ENCODE data around the gene CUL4A.

CUL4A gene

GRCh38 chr13:113178070-113178895 lies 31.1 kb upstream of the CUL4A start:
- in situ Hi-C loops (cut with HindIII; ENCODE audit: low pct_ligation_motif_present, low pct_unique_long_range_greater_than_20kb, low sequenced_read_pairs) = no loop called here
- no peak for DNase-seq

- in situ Hi-C loops (cut with HindIII; ENCODE audit: low pct_ligation_motif_present, low pct_unique_long_range_greater_than_20kb, low sequenced_read_pairs) = no loop called here
- DNase-seq = no peak
Observed at GRCh38 chr13:113178896-113179167, 30.6 kb upstream of the CUL4A start.

GRCh38 chr13:113179374-113180230 lies 29.8 kb upstream of the CUL4A start:
- DNase-seq = no peak
- in situ Hi-C loops (cut with HindIII; ENCODE audit: low pct_ligation_motif_present, low pct_unique_long_range_greater_than_20kb, low sequenced_read_pairs) = no loop called here

DNA sequence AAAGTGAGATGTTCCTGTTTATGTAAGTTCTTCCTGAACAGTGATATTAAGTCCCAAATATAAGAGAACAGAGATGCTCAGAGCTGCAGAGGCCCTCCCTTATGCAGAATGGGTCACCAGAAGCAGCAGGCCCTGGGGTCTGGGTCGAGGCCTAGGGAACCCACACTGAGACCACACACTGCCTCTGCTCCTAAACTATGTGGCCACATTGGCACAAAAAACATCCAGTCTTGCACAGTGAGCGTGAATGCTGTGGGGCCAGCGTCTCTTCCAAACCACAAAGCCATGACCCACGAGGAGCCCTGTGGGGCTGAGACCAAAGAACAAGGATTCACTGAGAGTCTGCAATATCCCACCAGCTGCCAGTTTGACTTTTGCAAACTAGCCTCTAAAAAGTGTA lies 27.4 kb upstream of the CUL4A start:
- in situ Hi-C loops (cut with HindIII; ENCODE audit: low pct_ligation_motif_present, low pct_unique_long_range_greater_than_20kb, low sequenced_read_pairs) = no loop called here
- DNase-seq = no peak

GRCh38 chr13:113183450-113184129 lies 25.8 kb upstream of the CUL4A start:
- DNase-seq = no peak

DNA sequence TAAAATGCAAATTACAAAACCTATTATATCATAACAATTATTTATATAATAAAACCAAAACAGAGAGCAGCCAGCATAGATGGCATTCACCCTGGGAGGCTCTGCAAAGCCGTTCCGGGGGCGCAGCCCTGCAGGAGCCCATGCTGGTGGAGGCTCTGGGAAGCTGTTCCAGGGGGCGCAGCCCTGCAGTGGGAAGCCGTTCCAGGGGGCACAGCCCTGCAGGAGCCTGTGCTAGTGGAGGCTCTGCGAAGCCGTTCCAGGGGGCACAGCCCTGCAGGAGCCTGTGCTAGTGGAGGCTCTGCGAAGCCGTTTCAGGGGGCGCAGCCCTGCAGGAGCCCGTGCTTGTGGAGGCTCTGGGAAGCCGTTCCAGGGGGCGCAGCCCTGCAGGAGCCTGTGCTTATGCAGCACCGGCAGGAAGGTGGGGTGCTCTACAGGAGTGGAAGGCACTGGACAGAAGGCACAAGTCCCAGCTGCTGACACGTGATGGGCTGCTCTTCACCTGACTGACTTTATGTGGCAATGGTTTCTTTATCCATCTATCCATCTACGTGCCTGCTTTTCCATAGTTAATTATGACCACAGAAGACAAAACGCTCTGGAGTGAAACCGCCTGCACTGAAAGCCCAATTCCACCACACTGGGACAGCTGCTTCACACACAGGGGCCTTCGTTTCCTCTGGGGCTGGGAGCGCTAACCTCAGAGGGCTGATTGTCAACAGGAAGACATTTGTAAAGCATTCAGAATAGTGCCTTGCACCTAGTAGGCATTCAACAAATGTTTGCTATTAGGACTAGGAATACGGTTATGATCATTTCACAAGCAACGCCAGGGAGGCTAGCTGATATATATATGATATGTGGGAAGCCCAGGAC lies 24.6 kb upstream of the CUL4A start:
- no peak for DNase-seq
- in situ Hi-C loops (cut with HindIII; ENCODE audit: low pct_ligation_motif_present, low pct_unique_long_range_greater_than_20kb, low sequenced_read_pairs) = no loop called here

More at GRCh38 chr13:113183450-113184129, 25.8 kb upstream of the CUL4A start:
- in situ Hi-C loops (cut with HindIII; ENCODE audit: low pct_ligation_motif_present, low pct_unique_long_range_greater_than_20kb, low sequenced_read_pairs) = no loop called here

DNA sequence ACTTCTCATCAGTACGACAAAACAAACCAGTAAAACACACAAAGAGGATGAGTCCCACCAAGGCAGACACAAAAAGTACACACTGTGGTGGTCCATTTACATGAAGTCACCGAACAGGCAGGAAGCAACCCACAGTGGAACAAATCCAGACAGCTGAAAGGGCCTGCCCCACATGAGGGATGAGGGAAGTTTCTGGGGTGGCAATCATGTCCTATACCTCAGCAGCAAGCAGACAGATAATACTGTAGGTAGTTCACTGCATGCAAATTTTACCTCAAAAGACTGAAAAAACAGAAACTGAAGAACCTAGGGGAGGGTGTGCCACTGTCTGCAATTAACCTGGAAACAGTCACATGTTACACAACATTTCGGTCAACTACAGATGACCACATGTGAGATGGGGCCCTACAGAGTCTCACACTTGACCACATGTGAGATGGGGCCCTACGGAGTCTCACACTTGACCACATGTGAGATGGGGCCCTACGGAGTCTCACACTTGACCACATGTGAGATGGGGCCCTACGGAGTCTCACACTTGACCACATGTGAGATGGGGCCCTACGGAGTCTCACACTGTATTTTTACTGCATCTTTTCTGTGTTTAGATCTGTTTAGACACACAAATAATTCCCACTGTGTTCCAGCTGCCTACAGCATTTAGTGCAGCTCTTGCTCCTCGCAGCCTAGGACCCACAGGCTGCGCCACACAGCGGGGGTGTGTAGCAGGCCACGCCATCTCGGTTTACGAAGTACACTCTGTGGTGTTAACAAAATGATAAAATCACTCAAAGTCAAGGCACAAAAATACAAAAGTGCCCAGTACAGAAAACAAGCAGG lies 23.1 kb upstream of the CUL4A start:
- DNase-seq = no peak
- in situ Hi-C loops (cut with HindIII; ENCODE audit: low pct_ligation_motif_present, low pct_unique_long_range_greater_than_20kb, low sequenced_read_pairs) = no loop called here

DNA sequence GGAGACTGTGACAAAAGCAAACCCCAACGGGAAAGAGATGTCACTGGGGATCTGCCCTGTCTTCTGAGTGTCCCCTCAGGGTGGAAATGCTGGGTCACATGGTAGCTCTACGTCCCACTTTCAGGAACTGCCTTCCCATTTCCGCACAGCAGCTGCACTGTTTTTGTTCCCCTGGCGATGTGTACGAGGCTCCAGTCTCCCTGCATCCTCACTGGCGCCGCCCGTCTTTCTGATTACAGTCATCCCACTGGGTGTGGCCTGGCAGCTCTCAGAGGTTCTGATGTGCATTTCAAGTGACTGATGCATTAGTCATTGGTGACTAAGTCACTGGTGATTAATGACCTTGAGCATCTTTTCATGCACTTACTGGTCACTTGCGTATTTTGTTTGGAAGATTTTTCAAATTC lies 22.1 kb upstream of the CUL4A start:
- peak; percentile 98 for DNase-seq

DNA sequence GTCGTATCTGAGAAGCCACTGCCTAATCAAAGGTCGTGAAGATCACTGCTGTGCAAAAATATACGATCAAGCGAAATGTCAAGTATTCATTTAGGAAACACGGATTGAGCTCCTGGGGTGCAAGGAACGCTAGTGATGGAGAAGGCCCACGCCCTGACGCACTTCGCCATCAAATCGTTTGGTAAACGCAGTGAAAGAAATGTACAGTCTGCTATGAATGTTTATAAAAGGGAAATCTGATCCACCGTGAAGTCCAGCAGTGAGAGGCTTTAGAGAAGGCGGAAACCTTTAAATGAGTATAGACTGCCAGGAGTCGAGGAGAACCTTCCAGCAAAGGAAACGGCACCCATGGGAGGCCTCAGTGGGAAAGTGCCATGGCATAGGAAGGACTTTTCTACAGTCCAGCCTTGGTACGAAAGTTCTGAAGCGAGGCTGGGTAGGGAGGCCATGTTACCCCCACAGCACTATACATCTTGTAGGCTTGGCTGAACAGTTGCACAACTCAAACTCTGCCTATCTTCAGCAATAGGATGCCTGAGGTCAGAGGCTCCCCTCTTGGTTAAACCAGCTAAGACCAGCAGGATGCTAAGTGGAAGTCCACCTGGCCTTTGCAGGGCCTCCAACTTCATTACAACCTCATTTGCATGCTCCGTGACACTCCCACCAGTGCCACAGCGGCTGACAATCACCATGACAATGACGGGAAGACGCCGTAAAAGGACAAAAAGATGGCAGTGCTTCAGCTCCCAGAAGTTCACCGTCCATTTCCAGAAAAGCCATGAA lies 21.3 kb upstream of the CUL4A start:
- no peak for DNase-seq

More for the DNA sequence above, 22.1 kb upstream of the CUL4A start:
- in situ Hi-C loops (cut with HindIII; ENCODE audit: low pct_ligation_motif_present, low pct_unique_long_range_greater_than_20kb, low sequenced_read_pairs) = no loop called here

DNA sequence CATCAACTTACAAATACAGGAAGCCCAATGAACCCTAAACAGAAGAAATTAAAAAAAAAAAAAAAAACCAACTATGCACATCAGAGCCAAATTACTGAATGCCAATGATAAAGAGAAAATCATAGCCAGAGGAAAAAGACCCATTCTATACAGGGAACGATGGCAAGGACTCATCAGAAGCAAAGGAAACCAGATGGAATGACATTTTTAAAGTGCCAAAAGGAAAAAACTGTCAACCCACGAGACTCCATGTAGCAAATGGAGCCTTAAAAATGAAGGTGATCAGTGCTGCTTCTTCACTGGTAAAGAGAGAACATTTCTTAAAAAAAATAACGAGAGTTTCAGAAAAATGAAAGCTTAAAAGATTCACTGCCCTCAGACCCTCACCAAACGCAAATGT lies 19.2 kb upstream of the CUL4A start:
- no peak for DNase-seq
- in situ Hi-C loops (cut with HindIII; ENCODE audit: low pct_ligation_motif_present, low pct_unique_long_range_greater_than_20kb, low sequenced_read_pairs) = no loop called here

More for the DNA sequence above, 21.3 kb upstream of the CUL4A start:
- in situ Hi-C loops (cut with HindIII; ENCODE audit: low pct_ligation_motif_present, low pct_unique_long_range_greater_than_20kb, low sequenced_read_pairs) = no loop called here

- no peak for DNase-seq
- in situ Hi-C loops (cut with HindIII; ENCODE audit: low pct_ligation_motif_present, low pct_unique_long_range_greater_than_20kb, low sequenced_read_pairs) = no loop called here
Observed at GRCh38 chr13:113192279-113192678, 17.1 kb upstream of the CUL4A start.

DNA sequence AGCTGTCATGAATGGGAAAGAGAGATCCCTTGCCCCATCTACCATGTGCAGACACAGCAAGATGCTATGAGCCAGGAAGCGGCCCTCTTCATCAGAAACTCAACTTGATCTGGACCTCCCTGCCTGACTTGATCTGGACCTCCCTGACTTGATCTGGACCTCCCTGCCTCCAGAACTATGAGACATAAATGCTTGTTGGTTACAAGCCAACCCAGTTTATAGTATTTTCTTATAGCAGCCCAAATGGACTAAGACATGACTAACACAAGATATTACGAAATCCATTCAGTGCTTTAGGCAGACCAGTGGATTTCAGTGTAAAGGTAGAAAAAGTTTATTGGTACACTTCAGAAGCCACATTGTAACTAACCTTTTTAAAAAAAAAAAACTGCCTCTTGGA lies 16.5 kb upstream of the CUL4A start:
- in situ Hi-C loops (cut with HindIII; ENCODE audit: low pct_ligation_motif_present, low pct_unique_long_range_greater_than_20kb, low sequenced_read_pairs) = no loop called here
- no peak for DNase-seq

DNA sequence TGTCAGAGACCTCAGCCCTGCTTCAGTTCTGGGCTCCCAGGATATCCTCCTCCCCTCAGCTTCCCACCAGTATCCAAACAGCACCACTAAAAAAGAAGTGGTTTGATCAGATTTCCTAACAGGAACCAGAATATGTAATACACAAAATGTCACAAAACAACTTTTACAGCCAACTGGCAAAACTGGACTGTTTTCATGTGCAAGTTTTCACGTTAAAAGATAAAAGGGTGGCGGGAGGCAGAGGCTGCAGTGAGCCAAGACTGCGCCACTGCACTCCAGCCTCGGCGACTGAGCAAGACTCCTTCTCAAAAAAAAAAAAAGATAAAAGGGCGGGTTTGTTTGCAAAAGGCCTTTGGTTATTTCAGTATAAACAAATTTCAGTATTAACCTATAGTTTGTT lies 14.1 kb upstream of the CUL4A start:
- in situ Hi-C loops (cut with HindIII; ENCODE audit: low pct_ligation_motif_present, low pct_unique_long_range_greater_than_20kb, low sequenced_read_pairs) = no loop called here
- no peak for DNase-seq

DNA sequence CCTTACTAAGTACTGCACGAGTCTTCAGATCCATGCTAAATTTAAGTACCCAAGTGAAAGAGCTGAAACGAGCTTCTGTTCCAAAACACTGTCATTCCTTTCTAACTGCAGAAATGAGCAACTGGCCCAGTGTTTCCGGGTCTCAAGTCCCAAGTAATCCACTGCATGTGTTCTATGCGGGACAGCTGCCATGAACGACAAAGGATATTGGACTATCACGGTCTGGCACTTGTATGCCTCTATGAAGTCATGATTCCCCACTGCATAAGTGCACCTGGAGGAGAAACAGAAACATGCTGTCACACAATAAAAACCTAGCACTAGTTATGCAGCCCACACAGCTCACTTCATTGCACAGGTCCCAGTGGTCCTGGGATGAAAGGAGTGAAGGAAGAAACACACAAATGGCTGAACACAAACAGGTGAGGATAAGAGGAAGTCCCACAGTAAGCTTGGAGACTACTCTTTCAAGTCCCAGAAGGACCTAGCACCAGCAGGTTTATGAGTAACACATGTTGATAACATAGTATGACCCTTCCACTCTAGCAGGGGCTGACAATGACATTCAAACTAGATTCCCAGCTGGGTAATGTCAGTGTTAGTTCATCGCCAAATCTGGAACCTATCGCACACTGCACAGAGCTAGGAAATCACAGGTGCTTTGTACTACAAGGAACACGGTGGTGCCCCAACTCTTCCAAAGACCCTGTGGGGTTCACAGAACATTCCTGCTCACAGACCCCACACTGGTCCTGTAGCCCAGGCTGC lies 12.3 kb upstream of the CUL4A start:
- in situ Hi-C loops (cut with HindIII; ENCODE audit: low pct_ligation_motif_present, low pct_unique_long_range_greater_than_20kb, low sequenced_read_pairs) = no loop called here
- DNase-seq = no peak

GRCh38 chr13:113201815-113202214 lies 7.6 kb upstream of the CUL4A start:
- no peak for DNase-seq
- in situ Hi-C loops (cut with HindIII; ENCODE audit: low pct_ligation_motif_present, low pct_unique_long_range_greater_than_20kb, low sequenced_read_pairs) = no loop called here

GRCh38 chr13:113202912-113203311 lies 6.5 kb upstream of the CUL4A start:
- DNase-seq = no peak
- in situ Hi-C loops (cut with HindIII; ENCODE audit: low pct_ligation_motif_present, low pct_unique_long_range_greater_than_20kb, low sequenced_read_pairs) = no loop called here

All from ACHN (cell line).